ENCODE data around the gene CFAP58.
"Not testable (repeated sequence)": the region's sequence is repeated elsewhere in the genome, so short reads cannot be mapped to it uniquely, and the experiment has no call there.

The CFAP58 gene

DNA sequence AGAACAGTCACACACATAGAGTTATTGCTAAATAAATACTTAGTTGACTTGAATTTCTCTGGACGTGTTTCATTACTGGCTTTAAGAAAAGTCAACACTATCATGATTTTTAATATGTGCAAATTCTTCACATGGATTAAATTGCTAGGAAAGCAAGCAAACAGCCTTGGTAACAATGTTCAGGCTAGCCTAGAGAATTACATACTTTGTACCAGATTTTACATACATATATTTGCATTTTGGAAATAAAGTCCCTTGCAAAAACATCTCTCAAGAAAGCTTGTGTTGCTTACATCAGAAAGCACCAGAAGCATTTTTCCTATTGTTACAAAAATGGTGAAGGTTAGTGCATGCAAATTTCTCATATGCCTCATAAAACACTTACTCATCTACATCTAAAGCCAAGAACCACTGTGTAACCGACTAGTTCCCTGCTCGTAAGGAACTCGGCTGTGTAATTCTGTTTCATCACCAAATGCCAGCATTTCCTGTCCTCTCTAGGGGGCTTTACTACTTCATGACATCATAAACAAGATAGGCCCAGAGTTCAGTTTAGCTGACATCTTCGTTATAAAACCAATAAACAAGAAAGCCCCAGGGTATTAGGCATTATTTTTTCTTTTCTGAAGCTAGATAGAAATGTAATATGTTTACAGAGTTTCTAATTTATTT lies 87.8 kb downstream of the CFAP58 start:
- no peak for DNase-seq

DNA sequence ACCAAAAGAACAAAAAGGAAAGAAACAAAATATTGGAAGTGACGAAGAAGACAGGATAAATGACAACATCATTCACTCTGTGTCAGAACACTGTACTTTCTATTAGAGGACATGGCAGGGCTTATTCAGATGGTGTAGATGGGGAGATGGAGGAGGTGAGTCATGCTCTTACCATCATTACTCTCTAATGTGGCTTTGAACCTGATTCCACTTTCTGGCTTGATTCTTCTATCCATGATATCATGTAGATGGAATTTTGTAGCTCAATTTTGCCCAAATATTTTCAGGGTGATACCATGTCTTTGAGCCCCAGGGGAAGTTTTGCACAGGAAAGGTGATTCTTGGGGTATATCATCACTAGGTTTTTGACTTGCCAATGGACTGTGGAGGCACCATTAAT lies 91.7 kb downstream of the CFAP58 start:
- DNase-seq: no peak

DNA sequence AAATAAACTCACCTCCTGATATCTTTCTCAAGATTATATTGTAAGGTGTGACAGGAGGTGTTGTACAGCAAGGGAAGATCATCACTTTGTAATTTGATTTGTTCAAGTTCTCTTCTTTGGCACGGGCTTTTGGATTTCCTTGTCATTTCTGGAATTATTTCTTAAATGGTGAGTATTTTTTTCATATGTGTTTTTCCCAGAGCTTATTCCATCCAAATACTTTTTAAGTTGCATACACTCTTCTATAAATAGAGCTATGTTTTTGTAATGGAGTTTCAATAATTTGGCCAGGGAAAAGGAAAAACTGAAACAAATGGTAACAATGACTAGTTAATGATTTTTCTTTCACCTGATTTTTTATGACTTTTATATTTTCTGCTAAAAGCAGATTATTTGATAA lies 92.5 kb downstream of the CFAP58 start:
- no peak for DNase-seq

DNA sequence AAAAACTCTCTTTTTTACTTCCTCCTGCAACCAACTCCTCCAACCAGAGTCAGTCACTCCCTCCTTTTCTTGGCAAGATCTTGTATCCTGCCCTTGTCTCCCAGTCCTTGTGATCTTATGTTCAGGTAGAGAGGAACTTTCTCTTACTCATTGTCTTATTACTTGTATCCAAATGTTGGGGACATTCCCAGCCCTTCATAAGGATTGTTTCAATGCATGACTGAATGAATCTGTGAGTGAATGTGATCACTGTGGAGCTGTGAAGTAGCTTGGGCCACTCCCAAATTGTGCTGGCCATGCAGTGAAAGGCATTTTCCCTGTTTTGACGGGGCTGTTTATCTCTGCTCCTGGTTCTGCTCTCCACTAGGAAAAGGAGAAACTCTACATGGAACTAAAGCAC lies 93.7 kb downstream of the CFAP58 start:
- DNase-seq: no peak

DNA sequence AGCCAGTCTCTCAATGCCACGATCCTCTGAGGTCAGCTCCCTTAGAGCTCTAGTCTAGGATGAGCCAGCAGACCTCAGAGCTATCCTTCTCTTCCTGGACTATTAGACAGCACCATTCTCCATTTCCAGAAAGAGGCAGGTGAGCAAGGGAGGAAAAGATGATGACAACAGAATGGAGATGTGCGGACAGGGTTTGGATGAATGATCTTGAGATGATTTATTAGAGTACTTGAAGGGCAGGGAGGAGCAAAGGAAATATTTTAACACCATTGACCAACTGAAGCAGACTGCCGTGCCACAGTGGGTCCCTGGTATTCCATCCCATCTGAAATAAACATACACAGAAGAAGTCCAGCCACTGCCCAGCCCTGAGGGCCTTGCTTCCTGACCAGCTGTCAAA lies 94.3 kb downstream of the CFAP58 start:
- no peak for DNase-seq

DNA sequence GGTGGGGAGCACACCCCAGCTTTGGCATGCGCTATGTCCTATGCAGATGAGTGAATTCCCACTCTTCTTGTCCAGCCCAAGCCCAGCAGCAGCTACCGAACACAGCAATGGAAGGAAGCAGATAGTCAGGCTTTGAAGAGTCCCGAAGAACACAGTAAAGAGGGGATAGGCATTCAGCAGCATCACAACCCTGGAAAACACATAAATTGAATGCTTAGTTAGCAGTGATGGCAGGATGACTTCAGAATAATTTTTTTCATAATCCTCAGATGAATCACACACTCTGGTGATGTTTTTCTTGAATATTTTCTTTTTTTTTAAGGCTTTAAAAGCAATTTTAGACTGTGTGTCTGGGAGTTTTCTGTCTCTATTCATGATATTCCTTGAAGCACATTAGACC lies 95.8 kb downstream of the CFAP58 start:
- no peak for DNase-seq

DNA sequence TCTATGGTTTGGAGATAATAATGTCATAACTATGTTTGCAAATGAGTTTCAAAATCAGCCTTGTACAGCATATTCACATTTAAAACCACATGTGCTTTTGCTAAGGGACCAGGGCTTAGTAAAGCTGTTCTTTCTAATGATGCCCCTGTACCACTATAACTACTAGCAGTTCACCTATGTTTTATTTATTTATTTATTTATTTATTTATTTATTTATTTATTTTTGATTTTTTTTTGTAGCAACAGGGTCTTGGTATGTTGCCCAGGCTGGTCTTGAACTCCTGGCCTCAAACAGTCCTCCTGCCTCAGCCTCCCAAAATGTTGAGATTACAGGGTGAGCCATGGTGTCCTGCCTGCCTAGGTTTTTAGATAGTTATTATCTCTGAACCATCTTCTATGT lies 96.9 kb downstream of the CFAP58 start:
- DNase-seq: no peak

DNA sequence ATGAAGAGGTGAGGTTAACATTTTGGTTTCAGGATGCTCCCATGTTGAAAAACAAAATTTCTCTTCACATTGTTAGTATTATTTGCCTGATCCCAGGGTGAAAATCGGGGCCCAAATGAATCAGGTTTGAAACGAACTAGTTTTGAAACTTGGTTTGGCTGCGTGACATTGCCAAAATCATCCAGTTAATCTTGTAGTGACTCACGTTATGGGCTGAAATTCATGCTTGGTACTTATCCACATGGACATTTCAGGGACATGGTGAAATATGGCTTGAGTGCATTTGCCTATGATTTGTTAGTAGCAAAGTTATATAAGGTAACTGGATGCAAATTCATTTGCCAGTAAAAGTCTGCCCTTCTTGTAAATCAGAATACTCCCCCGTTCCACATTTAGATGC lies 97.3 kb downstream of the CFAP58 start:
- DNase-seq: no peak

DNA sequence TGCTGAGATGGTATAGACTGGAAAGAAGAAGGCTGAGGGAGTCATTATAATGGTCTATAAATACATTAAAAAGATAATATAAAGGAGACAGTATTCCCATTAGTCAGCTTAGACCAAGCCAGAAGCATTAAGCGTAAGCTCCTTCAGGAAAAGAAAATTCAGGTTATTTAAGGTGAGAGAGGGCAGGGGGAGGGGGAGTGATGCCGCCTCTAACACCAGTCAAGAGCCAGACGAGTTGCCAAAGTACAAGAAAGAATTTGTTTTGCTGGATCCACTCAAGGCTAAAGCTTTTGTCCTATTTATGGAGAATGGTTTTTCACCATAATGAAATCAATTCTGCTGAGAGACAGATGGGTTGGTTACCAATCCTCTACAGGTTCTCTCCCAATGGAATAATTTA lies 99.3 kb downstream of the CFAP58 start:
- no peak for DNase-seq

DNA sequence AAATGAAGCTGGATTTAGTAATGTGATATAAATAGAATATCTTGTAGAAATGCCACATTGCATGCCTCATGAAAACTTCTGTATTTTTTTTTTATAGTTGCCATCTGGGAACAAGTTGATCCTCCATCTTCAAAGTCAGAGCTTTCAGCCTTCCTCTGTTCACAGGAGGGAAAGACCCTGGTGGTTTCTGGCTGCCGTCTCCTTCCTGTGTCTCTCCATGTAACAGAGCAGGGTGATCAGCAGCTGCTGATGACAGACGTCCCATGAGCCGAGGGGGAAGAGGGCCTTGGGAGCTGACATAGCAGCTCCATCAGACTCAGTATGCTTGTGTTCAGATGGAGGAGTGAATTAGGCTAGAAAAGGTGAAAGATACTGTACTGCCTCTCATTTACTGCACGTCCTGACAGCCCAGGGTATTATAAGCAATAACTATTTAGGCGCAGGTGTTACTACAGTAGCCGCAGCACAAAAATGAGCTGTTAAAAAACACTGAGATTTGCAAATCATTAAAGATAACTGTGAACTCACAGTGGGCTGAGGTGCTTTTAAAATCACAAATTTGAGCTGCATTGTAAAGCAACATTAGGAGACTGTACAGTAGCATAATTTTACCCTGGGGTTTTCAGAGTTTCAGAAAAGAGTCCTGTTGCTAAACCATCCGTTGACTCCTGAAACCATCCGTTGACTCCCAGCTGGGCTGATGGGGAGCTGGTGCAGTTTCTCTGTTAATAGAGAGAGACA lies 103.3 kb downstream of the CFAP58 start:
- no peak for DNase-seq

DNA sequence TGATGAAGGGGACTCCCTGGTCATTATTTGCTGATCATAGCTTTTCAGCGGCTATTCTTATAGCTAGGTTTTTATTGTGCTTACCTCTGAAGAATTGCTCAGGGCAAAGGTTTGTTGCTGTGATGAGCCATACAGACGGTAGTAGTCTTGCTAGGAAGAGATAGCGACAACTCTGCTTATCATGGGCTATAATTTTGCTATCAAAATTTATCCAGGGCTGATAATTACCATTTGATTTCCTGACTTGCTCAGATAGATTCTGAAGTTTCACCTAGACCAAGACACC lies 103.9 kb downstream of the CFAP58 start:
- DNase-seq: no peak

DNA sequence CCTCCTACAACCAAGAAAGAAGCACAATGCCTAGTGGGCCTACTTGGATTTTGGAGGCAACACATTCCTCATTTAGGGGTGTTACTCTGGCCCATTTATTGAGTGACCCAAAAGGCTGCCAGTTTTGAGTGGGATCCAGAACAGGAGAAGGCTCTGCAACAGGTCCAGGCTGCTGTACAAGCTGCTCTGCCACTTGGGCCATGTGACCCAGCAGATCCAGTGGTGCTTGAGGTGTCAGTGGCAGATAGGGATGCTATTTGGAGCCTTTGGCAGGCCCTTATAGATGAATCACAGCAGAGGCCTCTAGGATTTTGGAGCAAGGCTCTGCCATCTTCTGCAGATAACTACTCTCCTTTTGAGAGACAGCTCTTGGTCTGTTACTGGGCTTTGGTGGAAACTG lies 111.9 kb downstream of the CFAP58 start:
- not testable (repeated sequence) for DNase-seq

DNA sequence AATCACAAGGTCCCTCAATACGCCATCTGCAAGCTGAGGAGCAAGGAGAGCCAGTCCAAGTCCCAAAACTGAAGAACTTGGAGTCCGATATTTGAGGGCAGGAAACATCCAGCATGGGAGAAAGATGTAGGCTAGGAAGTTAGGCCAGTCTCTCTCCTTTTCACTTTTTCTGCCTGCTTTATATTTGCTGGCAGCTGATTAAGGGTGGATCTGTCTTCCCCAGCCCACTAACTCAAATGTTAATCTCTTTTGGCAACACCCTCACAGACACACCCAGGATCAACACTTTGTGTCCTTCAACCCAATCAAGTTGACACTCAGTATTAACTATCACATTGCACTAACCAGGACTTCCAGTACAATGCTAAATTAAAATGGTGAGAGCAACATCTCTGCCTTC lies 115.2 kb downstream of the CFAP58 start:
- not testable (repeated sequence) for DNase-seq

DNA sequence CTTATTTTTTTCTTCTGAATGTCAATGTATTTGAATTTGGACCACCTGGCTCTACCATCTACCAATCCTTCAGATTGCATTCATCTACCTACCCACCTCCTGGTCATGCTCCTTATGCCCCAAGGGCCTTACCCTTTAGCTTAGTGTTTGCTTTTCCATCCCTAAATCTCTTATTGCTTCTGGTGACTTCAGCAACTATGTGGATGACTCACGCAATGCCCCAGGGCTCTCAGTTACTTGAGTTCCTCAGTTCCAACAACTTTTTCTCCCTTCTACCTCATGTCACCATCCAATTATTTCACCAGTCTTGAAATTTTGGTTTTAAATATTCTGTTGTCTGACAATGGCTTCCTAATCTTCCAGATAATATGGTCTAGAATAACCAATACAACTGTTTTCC lies 118.9 kb downstream of the CFAP58 start:
- DNase-seq: no peak

DNA sequence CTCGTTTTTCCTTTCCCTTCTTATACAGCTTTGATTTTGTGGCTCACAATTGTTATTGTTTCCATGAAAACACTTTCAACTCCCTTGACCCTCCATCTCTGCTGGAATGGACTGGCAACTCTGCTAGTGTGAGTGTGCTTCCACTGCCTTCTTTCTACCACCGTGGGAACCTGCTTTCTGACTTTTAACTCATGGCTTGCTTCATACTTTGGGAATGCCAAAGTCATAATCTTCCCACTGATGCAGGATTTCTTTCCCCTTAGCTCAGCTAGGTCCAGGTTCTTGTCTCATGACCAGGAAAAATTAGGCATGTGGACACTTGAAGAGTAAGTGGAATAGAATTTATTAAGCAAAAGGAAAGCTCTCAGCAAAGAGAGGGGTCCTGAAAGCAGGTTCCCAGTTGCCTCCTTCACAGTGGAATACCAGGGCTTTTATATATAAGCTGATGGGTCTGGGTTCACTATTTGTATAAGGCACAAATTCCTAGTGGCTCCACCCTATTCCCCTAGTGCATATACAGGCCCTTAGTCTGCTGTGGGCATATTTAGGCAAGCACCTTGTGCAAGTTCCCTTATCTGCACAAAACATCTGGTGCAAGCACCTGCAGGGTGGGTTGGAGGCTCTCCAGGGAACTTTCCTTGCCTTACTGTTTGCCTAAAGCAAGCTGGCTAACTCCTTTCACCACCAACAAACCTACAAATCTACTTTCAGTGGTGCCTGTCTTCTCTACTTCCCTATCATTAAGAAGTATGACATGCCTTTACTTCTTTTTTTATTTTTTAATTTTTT lies 119.5 kb downstream of the CFAP58 start:
- no peak for DNase-seq

DNA sequence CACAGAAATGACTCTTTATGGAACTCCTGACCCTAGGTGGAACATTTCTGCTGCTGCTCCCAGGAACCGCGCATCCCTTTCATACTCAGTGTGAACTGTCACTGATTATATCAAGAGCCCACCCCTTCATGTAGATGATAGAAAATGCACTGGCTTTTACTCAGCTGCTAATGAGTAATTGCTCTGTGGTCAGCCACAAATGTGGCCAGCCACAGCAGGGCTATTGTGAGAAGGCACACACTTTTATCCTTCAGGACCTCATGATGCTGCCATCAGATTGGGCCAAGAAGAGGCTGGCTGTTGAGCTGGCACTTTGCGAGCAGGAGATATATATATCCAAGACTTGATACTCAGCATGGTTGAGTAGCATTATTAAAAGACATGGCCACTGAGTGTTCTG lies 124.7 kb downstream of the CFAP58 start:
- no peak for DNase-seq

DNA sequence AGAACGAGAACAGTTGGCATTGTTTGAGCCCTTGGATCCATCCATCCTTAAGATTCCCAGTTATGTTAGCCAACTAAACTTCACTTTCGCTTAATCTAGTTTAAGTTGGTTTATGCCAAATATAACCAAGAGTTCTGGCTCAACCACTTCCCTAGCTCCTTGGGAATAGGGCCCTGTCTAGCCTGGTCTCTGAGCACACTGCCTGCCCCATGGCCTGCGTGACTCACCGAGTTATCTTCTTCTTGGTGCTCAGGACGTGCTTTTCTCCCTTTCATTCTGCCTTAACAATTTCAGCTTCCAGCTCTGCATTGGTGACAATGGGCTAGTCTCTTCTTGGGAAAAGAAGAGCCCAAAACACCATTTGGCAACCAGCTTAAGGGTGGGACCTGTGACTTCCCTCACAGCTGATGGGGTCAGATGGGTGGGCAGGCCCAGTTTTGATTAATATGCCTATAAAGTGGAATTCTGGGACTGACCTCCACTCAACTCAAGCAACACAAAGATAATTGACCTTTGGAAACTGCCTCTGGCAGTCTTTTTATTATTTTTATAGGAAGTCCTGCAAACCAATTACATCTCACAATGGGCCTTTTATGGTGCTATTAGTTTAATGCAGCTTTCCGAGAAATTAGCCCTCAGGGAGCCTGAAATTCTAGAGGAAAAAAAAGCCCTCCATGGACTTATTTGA lies 126.4 kb downstream of the CFAP58 start:
- DNase-seq: no peak

DNA sequence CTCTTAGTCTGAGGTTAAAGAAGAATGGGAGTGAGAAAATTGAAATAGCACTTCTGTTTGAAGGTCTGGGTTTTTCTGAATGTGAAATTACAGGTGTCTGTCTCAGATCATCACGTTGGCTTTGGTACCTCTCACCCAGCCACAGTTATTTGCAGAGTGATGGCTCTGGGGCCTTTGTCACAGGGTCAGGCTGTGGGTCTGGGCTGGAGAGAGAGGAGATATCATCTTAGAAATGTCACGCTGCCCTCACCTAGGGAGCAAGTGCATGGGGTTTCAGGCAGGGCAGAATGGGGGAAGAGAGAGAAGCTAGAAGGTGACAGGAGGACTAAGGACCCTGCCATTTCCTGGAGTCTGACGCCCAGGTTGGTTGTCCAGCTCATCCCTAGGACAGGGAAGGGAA lies 127.2 kb downstream of the CFAP58 start:
- no peak for DNase-seq

DNA sequence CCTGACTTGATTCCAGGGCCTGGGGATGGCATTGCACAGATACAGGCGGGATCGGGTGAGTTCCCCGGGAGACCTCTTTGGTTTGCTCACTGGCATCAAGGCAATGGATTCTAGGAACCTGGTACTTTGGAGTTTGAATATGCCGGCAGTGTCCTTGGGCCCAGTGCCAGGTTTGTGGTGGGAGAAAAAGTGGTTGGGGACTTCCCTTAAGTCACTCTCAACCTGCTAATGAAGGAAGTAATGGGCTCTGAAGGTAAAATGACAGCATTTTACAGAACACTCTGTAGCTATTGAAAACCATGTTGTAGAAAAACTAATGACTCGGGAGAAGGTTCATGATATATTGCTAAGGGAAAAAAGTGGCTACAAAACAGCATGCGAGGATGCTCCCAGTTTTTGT lies 129.9 kb downstream of the CFAP58 start:
- no peak for DNase-seq

DNA sequence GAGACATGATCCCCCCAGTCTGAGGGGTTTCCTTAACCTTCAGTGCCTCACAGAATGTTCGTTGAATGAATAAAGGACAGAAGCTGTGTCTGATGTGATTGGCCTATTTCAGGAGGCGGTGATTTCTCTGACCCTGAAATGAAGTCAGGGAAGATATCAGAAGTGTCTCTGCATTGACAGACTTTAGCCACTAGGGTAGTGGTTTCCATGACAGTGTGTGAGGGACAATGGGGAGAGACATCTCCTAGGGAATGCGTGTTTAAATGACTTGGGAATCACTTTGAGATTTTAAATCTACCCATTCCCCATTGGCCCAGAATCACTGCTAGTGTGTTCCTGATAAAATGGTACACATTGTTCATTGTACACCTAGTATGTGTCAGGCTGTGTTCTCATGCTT lies 132.0 kb downstream of the CFAP58 start:
- DNase-seq: no peak

DNA sequence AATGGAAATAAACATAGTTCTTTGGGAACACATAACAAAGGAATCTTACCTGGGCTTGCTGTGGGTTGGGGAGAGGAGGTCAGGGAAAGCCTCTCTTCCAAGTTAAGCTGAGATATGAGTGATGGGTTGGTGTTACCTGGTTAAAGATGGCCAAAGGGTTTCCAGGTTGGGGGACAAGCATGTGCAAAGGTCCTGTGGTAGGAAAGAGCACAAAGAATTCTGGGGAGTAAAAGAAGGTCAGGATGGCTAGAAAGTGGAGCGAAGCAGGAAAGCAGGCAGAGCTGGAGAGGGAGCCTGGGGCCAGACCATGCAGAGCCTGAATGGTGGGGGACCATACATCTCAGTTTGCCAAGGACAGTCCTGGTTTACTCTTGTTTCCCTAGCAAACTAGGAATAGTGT lies 133.2 kb downstream of the CFAP58 start:
- DNase-seq: no peak

DNA sequence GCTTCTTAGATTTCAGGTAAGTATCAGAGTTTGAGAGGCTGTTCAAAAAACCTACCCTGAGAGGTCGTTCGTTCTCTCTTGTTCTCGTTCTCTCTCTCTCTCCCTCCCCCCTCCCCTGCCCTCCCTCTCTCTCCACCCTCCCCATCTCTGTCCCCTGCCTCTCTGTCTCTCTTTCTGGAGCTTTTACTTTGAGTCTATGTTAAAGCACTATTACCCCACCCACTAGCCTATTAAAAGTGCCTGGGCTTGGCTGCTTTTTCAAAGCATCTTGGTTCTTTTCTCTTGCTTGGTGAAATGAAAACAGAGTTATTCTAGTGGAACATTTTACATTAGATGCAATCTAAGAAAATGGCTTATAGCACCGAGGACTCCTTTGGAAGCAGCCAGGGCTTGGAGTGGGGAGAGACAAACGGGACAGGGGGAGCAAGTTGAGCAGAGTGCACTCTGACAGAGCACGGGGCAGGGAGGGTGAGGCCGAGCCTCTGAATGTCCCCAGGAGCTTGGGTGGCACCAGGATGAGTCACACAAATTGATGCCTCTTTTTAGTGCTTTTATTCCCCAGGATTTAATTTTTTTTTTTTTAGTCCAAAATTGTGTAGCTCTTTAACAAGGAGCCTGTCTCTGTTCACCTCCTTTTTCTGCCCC lies 134.3 kb downstream of the CFAP58 start:
- no peak for DNase-seq

DNA sequence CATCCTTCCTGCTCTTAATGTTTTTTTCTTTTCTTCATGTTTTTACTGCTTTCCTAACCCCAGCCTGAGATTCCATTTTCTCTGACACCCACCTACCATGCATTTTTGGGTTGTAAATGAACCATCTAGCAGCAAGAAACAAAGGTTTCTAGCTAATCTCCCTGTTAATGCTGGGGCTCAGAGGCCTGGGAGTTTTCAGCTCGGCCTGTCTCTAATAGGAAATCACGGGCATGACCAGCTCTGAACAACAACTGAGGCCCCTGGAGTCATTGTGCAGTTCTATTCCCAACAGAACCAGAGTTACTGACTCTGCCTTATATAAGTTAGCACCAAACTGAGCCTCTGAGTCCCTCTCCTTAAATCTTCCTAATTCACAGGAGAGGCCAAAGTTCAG lies 134.8 kb downstream of the CFAP58 start:
- DNase-seq: no peak

Data from NCI-H524 (cell line).